GM21528 (cell line): ENCODE data around the gene KCNN1.
"Not testable (repeated sequence)": the region's sequence is repeated elsewhere in the genome, so short reads cannot be mapped to it uniquely, and the experiment has no call there.

ENCODE experiments used
- ATAC-seq: cut with Tn5 transposase; IDR thresholded peaks from one replicate; pipeline ENCODE4 v1.9.1; 2021; ENCODE audit warnings: mild to moderate bottlenecking, moderate library complexity; ENCODE audit not compliant: unreplicated experiment, low FRiP score

The KCNN1 gene

DNA sequence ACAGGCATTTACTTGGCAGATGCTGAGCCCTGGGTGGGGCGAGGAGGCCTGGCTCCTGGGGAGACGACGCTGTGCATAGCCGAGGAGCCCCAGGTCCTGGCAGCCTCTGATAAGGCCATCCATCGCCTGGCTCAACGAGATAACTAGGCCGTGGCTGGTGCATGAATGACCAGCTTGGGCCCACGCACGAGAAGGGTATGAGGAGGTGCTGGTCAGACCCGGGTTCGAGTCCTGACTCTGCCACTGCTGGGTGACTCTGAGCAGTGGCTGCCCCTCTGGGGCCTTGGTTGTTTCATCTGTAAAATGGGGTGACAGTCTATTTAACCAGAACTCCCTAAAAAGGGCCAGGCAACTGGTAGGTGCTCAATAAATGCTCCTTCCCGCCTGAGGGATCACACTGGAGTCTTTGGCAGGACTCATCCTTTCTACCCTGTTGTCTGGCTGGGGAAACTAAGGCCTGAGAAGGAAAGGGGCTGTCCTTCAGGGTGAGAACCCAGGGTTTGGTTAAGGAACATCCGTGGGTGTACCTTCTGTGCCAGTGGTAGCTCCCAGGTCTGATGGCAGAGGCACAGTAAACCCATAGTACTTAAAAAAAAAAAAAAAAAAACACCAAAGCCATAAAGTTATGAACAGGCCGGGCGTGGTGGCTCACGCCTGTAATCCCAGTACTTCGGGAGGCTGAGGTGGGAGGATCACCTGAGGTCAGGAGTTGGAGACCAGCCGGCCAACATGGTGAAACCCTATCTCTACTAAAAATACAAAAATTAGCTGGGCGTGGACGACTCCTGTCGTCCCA is 33.0 kb downstream of the KCNN1 start:
- ATAC-seq: no peak

DNA sequence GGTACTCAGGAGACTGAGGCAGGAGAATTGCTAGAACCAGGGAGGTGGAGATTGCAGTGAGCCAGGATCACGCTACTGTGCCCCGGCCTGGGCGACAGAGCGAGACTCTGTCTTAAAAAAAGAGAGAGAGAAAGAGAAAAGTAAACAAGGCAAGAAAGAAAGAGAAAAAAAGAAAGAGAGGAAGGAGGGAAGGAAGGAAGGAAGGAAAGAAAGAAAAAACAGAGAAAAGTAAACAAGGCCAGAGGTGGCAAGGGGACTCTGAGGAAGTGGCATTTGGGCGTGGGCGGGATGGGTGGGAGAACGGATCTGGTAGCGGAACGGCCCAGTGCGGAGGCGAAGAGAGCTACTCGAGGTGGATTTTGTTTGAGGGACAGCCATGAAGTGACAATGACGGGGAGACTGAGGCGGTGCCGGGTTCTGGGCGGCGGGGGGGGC is 33.6 kb downstream of the KCNN1 start:
- ATAC-seq: no peak

DNA sequence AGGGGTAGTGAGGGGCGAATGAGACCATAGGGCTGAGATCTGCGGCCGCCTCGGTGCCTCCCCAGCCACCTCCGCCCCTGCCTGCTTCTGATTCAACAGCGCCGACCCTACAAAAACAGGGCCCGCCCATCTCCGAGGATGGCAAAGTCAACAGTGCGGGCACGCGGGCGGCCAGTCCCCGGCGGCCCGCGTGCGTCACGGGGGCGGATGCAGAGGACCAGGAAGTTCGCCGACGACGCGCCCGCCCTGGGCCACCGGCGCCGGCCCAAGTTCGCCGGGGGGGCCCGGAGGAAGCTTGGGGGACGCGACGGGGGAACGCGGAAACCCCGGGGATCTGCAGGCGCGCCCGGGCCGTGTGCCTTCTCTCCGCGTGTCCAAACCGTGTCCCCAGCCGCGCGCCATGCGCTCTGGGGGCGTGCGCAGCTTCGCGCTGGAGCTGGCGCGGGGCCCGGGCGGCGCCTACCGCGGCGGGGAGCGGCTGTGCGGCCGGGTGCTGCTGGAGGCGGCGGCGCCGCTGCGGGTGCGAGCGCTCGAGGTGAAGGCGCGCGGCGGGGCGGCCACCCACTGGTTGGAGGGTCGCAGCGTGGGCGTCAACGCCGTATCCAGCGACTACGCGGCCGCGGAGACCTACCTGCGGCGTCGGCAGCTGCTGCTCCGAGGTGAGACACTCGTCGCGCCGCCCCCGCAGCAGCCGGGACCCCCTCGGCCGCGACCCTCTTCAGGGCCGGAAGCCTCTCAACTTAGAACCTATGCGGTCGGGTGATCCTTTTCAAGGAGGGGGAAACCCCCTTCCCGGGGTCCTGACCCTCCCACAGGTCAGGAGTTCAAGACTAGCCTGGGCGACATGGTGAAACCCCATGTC is 34.2 kb downstream of the KCNN1 start:
- peak; percentile 66 for ATAC-seq

DNA sequence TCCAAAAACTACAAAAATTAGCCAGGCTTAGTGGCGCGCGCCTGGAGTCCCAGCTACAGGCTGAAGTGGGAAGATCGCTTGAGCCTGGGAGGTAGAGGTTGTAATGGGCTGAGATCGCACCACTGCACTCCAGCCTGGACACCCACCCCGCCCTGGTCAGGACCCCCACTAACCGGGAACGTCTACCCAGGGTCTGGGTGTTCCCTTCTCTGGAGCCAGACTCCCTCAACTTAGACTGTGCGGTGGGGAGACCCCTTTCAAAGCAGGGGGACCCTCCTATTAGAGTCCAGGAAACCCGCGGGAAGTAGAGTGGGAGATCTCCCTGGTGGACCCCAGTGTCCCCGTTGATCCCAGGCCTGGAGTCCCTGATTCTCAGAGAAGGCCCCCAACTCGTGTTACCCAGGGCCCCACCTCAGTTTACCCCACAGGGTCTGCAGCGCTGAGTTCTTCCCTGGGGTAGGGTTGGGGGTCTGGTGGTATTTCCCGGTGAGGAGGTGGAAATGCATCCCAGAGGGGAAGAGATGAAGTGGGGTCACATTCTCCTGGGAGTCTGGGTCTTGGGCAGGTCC is 35.0 kb downstream of the KCNN1 start:
- no peak for ATAC-seq

- ATAC-seq: no peak
These were observed 35.5 kb downstream of the KCNN1 start for GRCh38 chr19:18002347-18002850.

GRCh38 chr19:18005750-18006149 is 38.8 kb downstream of the KCNN1 start:
- not testable (repeated sequence) for ATAC-seq

DNA sequence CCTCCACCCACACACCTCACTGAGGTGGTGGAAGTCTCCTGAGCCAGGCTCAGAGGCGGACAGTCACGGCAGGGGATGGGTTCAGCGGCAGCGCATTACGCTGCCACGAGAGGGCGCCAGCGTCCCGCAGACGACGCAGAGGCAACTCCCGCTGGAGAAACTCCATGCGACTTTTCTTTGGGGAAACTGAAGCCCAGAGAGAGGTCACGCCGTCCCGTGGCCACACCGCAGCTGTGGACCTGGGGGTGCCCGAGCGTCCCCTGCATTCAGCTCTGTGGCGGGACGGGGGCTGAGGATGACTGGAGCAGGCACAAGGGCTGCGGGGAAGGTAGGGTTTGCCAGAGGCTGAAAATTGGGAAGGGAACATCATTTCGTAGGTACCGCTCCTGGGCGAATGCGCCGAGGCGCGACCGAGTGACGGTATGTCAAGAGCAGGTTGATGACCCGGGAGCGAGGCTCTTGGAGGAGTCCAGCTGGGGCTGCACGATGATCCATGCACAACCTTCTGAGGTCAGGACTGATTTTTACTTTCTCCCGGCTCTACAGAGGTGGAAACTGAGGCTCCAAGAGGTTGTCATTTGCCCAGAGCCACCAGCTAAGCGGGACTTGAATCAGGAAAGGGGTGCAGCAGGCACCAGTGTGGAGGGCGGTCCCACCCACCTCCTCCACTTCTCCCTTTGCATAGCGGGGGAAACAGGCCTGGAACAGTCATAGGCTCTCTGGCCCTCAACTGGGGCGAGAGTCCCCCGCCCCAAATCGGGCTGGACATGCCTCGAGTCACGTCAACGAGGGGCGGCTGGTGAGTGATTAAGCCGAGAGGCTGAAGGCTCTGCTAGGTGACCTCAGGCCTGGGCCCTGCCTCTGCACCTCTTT is 40.4 kb downstream of the KCNN1 start:
- peak; percentile 53 for ATAC-seq

GRCh38 chr19:18007917-18008673 is 41.2 kb downstream of the KCNN1 start, which contains the start of gene ARRDC2:
Gene ARRDC2, plus strand, starts transcription at chr19:18008170. Its CDS starts 141 bp downstream, at chr19:18008311.
- ATAC-seq: no peak

DNA sequence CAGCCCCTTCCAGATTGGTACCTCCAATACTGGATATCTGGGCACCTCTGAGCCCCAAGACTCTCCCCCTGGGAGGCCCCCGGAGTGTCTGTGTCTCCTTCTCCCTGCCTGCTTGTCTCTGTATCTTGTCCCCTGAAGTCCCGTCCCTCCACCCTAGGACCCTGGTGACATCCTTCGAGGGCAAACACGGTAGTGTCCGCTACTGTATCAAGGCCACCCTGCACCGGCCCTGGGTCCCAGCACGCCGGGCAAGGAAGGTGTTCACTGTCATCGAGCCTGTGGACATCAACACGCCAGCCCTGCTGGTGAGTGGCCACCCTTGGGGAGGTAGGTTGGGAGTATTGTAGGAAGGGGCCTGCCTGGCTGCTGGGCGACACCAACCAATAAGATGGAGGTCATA is 41.9 kb downstream of the KCNN1 start:
- ATAC-seq: no peak

DNA sequence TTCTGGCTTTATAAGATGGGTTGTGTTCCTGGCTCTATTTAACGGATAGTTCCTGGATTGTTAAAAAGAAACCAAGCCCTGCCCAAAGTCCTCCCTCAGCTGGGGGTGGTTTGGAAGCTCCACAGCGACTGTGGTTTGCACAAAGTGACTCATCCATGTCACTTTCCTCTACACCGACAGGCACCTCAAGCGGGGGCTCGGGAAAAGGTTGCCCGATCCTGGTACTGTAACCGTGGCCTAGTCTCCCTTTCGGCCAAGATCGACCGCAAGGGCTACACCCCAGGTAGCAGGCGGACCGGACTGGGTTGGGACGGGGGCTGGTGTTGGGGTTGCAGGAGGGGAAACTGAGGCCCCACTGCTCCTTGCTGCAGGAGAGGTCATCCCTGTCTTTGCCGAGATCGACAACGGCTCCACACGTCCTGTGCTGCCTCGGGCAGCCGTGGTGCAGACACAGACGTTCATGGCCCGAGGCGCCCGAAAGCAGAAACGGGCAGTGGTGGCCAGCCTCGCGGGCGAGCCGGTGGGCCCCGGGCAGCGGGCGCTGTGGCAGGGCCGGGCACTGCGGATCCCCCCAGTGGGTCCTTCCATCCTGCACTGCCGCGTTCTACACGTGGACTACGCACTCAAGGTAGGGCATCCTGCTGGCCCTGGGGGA is 42.6 kb downstream of the KCNN1 start:
- ATAC-seq: no peak

- no peak for ATAC-seq
These were observed 43.2 kb downstream of the KCNN1 start for GRCh38 chr19:18010149-18010548.

GRCh38 chr19:18013210-18014111 is 46.6 kb downstream of the KCNN1 start:
- ATAC-seq: no peak

DNA sequence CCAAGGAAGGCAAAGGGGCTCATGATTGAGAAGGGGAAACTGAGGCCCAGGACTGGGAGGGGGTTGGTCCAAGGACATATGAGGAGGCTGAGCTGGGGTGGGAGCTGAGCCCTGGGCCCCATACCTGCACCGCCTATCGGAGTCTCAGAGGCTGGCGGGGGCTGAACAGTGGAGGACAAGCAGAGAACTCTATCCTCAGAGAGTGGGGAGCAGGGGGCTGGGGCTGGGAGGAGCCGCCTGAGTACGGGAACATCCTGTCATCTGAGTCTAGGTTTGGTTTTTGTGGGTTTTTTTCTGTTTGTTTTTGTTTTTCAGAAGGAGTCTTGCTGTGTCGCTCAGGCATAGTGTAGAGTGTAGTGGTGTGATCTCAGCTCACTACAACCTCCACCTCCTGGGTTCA is 47.3 kb downstream of the KCNN1 start:
- ATAC-seq: no peak

- ATAC-seq: no peak
These were observed 49.5 kb downstream of the KCNN1 start for GRCh38 chr19:18016209-18016910.

DNA sequence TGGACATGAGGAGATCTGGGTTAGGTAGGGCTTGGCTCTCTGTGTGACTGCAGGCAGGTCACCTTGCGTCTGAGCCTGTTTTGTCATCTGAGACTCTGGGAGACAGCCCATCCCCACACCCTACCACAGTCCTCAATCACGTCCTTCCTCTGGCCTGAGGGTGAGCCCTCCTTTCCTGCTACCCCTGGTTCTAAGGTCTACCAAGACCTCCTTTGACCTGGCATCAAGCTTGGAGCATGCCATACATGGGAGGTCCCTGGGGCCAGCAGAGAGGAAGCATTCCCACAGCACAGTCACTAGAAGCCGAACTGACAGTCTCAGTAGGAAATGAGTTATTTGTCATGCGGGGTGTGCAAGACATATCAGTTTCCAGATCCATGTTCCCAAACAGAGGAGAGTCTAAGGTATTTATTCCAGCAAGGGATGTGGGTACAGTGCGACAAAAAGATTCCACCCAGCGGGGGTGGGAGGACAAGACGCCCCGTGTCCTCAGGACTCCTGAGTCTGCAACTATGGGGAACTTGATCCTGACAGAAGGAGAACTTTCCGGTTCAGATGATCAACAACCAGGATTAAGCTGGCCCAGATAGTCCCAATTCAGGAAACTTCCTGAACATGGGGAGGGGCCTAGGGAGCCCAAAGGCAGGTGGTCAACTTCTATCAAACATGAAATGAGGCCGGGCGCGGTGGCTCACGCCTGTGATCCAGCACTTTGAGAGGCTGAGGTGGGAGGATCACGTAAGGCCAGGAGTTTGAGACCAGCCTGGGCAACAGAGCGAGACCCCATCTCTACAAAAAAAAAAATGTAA is 50.6 kb downstream of the KCNN1 start:
- ATAC-seq: no peak
